ES-I3 (cell line): ENCODE results near the gene GIPC3.
A peak's percentile ranks its signal among the peaks of the same experiment; 100 is the strongest.

ENCODE experiments used
- H3K36me3 ChIP-seq: 2 replicates; pipeline ENCODE4 v1.6.1; 2013; ENCODE audit warnings: mild to moderate bottlenecking, low read length, control low read depth, moderate library complexity; ENCODE audit not compliant: insufficient read depth
- H3K4me1 ChIP-seq: 2 replicates; pipeline ENCODE4 v1.6.1; 2013; ENCODE audit warnings: mild to moderate bottlenecking, control low read depth, low read length; ENCODE audit not compliant: insufficient read depth
- H3K9ac ChIP-seq: 2 replicates; pipeline ENCODE4 v1.6.1; 2013; ENCODE audit warnings: low read depth, mild to moderate bottlenecking, low read length, moderate library complexity
- H3K9me3 ChIP-seq: 2 replicates; pipeline ENCODE4 v1.6.1; 2013; ENCODE audit warnings: mild to moderate bottlenecking, low read length, moderate library complexity; ENCODE audit not compliant: control insufficient read depth, insufficient read depth

The GIPC3 gene

GRCh38 chr19:3544742-3545668, 40.3 kb upstream of the GIPC3 start:
- H3K9ac ChIP-seq: no peak overlapping the region

GRCh38 chr19:3545669-3546034, 39.6 kb upstream of the GIPC3 start:
- Histone ChIP-seq H3K9ac (no peak overlapping the region), H3K9me3 (no peaks in the 10 kb centered on the region), H3K4me1 (no peaks in the 10 kb centered on the region), H3K36me3 (no peaks in the 10 kb centered on the region)

More at GRCh38 chr19:3544742-3545668, 40.3 kb upstream of the GIPC3 start:
- no peaks in the 10 kb centered on the region for H3K9me3 ChIP-seq
- no peaks in the 10 kb centered on the region for H3K4me1 ChIP-seq
- no peaks in the 10 kb centered on the region for H3K36me3 ChIP-seq

- Histone ChIP-seq H3K9me3 (no peaks in the 10 kb centered on the region), H3K36me3 (no peaks in the 10 kb centered on the region), H3K4me1 (no peaks in the 10 kb centered on the region), H3K9ac (no peak overlapping the region)
Observed at GRCh38 chr19:3546119-3546518, 39.2 kb upstream of the GIPC3 start.

GRCh38 chr19:3547301-3547731, 38.0 kb upstream of the GIPC3 start:
- H3K9me3 ChIP-seq: no peaks in the 10 kb centered on the region
- H3K36me3 ChIP-seq: no peaks in the 10 kb centered on the region
- no peak overlapping the region for H3K9ac ChIP-seq
- H3K4me1 ChIP-seq: no peaks in the 10 kb centered on the region

GRCh38 chr19:3547767-3548282, 37.5 kb upstream of the GIPC3 start:
- Histone ChIP-seq H3K9ac (no peak overlapping the region), H3K4me1 (no peaks in the 10 kb centered on the region; the same call in 1 of the 2 replicates), H3K9me3 (no peaks in the 10 kb centered on the region), H3K36me3 (no peaks in the 10 kb centered on the region)

- H3K4me1 ChIP-seq: peaks cover 3% of the 10 kb centered on the region; the same call in 1 of the 2 replicates
Observed at GRCh38 chr19:3548606-3549005, 36.7 kb upstream of the GIPC3 start.

GRCh38 chr19:3549816-3550215, 35.5 kb upstream of the GIPC3 start:
- Histone ChIP-seq H3K9ac (no peak overlapping the region), H3K9me3 (no peaks in the 10 kb centered on the region), H3K4me1 (peaks cover 3% of the 10 kb centered on the region; the same call in 1 of the 2 replicates), H3K36me3 (no peaks in the 10 kb centered on the region)

More at GRCh38 chr19:3548606-3549005, 36.7 kb upstream of the GIPC3 start:
- Histone ChIP-seq H3K9me3 (no peaks in the 10 kb centered on the region), H3K36me3 (no peaks in the 10 kb centered on the region), H3K9ac (no peak overlapping the region)

GRCh38 chr19:3550947-3551791, 34.1 kb upstream of the GIPC3 start:
- Histone ChIP-seq H3K9ac (no peak overlapping the region), H3K36me3 (no peaks in the 10 kb centered on the region), H3K9me3 (no peaks in the 10 kb centered on the region), H3K4me1 (peaks cover 3% of the 10 kb centered on the region; the same call in 1 of the 2 replicates)

- Histone ChIP-seq H3K4me1 (peaks cover 3% of the 10 kb centered on the region; the same call in 1 of the 2 replicates), H3K9ac (no peak overlapping the region), H3K9me3 (no peaks in the 10 kb centered on the region), H3K36me3 (no peaks in the 10 kb centered on the region)
Observed at GRCh38 chr19:3551792-3552095, 33.5 kb upstream of the GIPC3 start.

- Histone ChIP-seq H3K4me1 (peaks cover 3% of the 10 kb centered on the region; the same call in 1 of the 2 replicates), H3K9me3 (no peaks in the 10 kb centered on the region), H3K9ac (no peak overlapping the region)
Observed at GRCh38 chr19:3554254-3555083, 30.8 kb upstream of the GIPC3 start.

GRCh38 chr19:3555653-3556422, 29.4 kb upstream of the GIPC3 start:
- Histone ChIP-seq H3K9me3 (no peaks in the 10 kb centered on the region), H3K9ac (no peak overlapping the region; the same call in 1 of the 2 replicates), H3K36me3 (no peaks in the 10 kb centered on the region), H3K4me1 (peaks cover 3% of the 10 kb centered on the region; the same call in 1 of the 2 replicates)

More at GRCh38 chr19:3554254-3555083, 30.8 kb upstream of the GIPC3 start:
- no peaks in the 10 kb centered on the region for H3K36me3 ChIP-seq

GRCh38 chr19:3556423-3556977, 28.8 kb upstream of the GIPC3 start:
- Histone ChIP-seq H3K36me3 (no peaks in the 10 kb centered on the region), H3K9me3 (no peaks in the 10 kb centered on the region), H3K4me1 (peaks cover 3% of the 10 kb centered on the region; the same call in 1 of the 2 replicates), H3K9ac (peak overlapping the region; percentile 81)

GRCh38 chr19:3556978-3557460, 28.3 kb upstream of the GIPC3 start:
- peak overlapping the region; percentile 81 for H3K9ac ChIP-seq

More at GRCh38 chr19:3556978-3557460, 28.3 kb upstream of the GIPC3 start:
- Histone ChIP-seq H3K36me3 (no peaks in the 10 kb centered on the region), H3K4me1 (peaks cover 3% of the 10 kb centered on the region; the same call in 1 of the 2 replicates), H3K9me3 (no peaks in the 10 kb centered on the region)
